SU-DHL-6 (cell line): ENCODE data around the gene NAA15.

Experiments
- CTCF ChIP-seq: fragments of 200-600 bp; sonication (generic); IDR thresholded peaks from one replicate; pipeline ENCODE4 v1.5.1; 2017; ENCODE audit warnings: antibody characterized with exemption, mild to moderate bottlenecking, low read length, moderate library complexity; ENCODE audit not compliant: insufficient read depth, poor library complexity, severe bottlenecking
- EZH2phosphoT487 ChIP-seq: fragments of 200-600 bp; sonication (generic), shearing (Covaris generic); conservative IDR thresholded peaks from 2 replicates; pipeline ENCODE4 v1.6.1; 2018; ENCODE audit warnings: mild to moderate bottlenecking, antibody characterized with exemption, low read length, moderate library complexity, mixed read lengths

DNA sequence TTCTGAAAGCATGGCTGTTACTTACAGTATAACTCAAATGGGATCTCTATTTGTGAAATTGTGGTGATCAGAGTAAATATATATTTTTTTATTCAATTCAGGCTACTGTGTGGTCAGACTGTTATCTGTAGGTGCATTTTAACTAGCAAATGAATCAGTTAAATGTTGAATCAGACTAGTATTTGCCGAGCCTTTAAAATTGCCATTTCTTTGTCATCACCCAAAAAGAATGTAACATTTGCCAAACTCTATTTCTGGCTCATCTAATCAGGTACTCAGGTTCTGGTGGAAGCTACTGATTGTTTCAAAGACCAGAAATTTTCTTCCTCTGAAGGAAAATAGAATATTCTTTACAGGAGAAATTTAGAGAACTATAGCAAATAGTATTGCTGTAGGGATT, 1.8 kb upstream of the NAA15 start:
- no peak for TF ChIP-seq EZH2phosphoT487
- no peak for TF ChIP-seq CTCF
